Measurements from ENCODE around the gene VWF.

VWF gene

DNA sequence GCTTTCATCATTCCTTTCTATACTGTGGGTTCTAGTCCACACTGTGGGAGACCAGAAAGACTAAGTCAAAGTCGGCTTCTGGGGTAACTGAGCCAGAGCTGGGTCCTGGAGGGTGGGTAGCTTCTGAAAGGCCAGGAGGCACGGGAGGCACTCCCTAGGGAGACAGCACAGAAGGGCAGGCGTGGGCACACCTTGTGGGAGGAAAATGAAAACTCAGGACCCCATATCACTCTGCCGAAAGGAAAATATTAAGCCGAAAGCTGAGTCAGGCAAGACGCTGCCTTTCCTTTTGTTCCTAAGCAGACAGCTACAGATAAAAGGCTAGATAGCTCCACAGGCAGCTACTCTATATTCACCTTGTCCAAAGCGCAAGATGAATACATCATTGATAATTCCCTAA, 200.1 kb downstream of the VWF start:
- TF ChIP-seq, protein P1, sequence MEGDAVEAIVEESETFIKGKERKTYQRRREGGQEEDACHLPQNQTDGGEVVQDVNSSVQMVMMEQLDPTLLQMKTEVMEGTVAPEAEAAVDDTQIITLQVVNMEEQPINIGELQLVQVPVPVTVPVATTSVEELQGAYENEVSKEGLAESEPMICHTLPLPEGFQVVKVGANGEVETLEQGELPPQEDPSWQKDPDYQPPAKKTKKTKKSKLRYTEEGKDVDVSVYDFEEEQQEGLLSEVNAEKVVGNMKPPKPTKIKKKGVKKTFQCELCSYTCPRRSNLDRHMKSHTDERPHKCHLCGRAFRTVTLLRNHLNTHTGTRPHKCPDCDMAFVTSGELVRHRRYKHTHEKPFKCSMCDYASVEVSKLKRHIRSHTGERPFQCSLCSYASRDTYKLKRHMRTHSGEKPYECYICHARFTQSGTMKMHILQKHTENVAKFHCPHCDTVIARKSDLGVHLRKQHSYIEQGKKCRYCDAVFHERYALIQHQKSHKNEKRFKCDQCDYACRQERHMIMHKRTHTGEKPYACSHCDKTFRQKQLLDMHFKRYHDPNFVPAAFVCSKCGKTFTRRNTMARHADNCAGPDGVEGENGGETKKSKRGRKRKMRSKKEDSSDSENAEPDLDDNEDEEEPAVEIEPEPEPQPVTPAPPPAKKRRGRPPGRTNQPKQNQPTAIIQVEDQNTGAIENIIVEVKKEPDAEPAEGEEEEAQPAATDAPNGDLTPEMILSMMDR (conservative IDR thresholded peaks at IDR 0.05; ENCODE audit: low read depth): no peak
- ChIA-PET CTCF (no interaction called here), POLR2A (ENCODE audit: low non-redundant PET) (no interaction called here)
- H3K27ac ChIP-seq: no peak overlapping the region
- no peak for DNase-seq (ENCODE audit: low spot score)

DNA sequence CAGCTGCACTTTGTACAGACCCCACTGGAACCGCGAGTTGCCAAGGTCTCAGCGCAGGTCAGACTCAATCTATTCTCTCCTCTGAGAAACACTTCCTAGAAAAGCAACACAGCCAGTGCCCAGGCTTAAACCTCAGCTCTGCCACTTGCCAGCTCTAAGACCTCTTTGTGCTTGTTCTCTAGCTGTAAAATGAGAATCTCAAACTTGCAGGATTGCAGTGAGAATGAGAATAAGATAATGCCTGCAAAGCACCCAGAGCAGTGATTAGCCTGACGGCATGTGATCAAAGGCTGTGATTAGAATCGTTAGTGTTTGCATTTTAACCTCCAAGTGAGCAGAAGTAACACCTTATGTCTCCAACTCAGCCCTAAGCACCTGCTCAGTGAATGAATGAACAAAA, 200.7 kb downstream of the VWF start:
- POLR2A ChIA-PET (ENCODE audit: low non-redundant PET): no interaction called here

DNA sequence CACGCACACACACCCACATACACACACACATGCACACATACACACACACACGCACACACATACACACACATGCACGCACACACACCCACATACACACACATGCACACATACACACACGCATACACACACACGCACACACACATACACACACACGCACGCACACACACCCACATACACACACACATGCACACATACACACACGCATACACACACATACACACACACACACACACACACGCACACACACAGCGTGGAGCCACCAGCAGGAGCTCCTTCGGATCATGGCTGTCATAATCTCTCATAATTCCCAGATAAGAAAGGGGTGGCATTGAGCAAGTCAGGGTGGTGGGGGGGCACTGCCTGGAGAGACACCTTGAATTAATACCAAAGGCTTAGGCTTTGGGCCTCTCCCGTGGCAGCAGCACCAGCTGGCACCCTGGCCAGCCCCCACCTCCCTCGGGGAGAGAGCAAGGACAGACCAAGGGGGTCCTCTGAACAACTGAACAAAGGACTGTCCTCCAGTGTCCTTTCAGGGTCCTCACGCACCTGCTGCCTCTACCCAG, 201.3 kb downstream of the VWF start:
- TF ChIP-seq, protein P1 (conservative IDR thresholded peaks at IDR 0.05; ENCODE audit: low read depth): no peak
- CTCF ChIA-PET: interaction anchor here (0.6 kb wide), 1 partner anchor 9 kb away, joined by 4 read pairs; no protein-coding TSS in a partner anchor
- no peak overlapping the region for H3K27ac ChIP-seq
- DNase-seq (ENCODE audit: low spot score): no peak
- POLR2A ChIA-PET (ENCODE audit: low non-redundant PET): no interaction called here

More for the DNA sequence above, 200.7 kb downstream of the VWF start:
- CTCF ChIA-PET: interaction anchor here (0.6 kb wide), 1 partner anchor 10 kb away, joined by 4 read pairs; no protein-coding TSS in a partner anchor
- TF ChIP-seq, protein P1 (conservative IDR thresholded peaks at IDR 0.05; ENCODE audit: low read depth): no peak
- no peak for DNase-seq (ENCODE audit: low spot score)
- H3K27ac ChIP-seq: no peak overlapping the region

DNA sequence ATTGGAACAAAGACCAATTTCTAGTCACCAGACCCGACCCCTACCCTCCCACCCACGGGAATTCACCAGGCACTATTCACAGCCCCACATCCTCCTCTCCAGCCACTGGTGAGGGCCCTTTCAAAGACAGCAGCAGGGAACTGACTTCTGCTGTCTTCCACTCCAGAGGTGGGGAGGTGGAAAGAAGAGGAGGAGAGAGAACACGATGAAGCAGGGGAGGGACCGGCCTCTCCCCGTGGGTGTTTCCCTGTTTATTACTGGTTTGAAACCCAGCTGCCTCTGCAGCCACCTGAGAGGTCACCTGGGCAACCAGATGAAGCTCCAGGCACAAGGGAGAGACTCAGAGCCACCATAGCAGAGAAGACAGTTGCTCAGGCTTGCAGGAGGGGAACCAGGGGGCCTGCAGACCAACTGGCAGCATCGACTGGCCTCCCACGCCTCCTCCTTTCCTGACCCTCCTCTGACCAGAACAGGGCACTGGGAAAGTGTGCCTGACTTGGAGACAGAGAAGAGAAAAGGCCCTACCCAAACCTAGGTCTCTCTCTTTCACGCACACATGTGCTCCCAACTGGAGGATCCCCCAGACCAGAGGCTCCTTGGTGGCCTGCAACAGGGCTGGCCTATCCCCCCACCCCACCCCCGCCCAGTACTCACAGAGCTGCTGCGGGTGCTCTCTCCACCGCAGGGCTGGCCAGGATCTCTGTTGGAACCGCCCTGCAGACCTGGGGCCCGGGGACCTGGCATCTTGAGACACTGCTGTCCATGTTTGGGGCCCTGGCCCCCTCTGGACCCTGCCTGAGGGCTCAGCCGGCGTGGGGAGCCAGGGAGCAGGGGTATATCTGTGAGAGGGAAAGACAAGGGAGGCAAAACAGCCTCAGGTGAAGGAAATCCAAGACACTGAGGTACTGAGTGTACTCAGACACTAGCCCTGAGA, 202.2 kb downstream of the VWF start:
- POLR2A ChIA-PET (ENCODE audit: low non-redundant PET): no interaction called here
- TF ChIP-seq, protein P1 (conservative IDR thresholded peaks at IDR 0.05; ENCODE audit: low read depth): no peak
- H3K27ac ChIP-seq: no peak overlapping the region
- CTCF ChIA-PET: no interaction called here
- DNase-seq (ENCODE audit: low spot score): no peak

DNA sequence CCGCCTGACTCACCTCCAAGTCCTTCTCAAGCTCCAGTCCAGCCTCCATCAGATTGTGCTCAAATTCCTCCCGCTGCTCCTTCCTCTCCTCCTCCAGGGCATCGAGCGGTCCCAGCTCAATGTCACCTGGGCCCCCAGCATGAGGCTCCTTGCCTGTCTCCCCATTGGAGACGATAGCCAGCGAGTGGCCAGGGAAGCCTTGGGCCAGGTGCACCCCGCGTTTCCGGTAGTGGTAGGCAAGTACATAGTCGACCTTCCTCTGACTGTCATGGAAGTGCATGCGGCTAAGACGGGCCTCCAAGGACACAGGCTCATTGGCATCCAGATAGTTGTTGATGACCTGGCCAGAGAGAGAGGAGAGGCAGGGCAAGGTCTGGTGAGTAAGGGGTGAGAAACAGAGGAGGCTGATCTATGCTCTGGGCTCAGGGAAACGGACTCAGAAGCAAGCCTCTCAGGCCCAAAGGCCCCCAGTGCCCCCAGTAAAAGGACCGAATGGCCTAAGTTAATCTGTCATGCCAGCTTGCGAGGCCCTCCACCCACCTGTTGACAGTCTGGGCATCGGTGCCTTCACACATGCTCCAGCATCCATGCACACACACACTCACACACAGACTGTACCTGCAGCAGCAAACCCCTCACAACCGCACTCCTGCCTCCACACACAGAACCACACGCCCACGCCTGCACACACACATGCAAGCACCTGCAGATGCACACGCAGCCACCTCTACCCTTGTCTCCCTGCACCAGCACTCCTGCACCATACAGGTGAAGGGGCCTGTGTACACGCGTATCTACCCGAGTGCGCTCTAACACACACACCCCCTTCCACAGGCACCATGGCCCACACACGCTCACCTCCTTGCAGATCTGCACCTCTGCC, 203.2 kb downstream of the VWF start:
- ChIA-PET POLR2A (ENCODE audit: low non-redundant PET) (no interaction called here), CTCF (interaction anchor here (0.7 kb wide), 1 partner anchor 953 kb away, joined by 3 read pairs; no protein-coding TSS in a partner anchor)
- TF ChIP-seq, protein P1 (conservative IDR thresholded peaks at IDR 0.05; ENCODE audit: low read depth): no peak
- H3K27ac ChIP-seq: no peak overlapping the region
- DNase-seq (ENCODE audit: low spot score): no peak

DNA sequence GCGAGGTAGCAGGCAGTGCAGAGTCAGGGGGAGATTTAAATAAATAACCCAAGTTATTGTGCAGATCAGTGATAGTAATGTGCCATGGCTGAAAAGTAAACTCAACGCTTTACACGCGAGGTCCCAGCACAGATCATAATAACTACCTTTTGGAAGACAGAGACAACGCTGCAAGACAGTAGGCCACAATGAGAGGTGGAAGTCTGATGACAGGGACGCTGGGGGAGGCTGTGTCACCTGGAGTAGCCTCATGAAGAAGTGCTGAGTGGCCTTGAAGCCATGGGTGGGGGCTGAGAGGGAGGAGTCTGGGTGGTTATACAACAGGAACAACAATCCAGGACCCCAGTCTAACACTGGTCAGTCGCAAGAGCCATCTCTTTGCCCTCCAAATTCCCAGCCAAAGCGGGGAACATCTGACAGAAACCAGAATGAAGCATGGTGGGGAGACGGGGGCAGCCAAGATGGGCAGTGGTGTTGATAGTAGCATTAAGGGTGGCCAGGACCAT, 207.6 kb downstream of the VWF start:
- no peak overlapping the region for H3K27ac ChIP-seq
- TF ChIP-seq, protein P1 (conservative IDR thresholded peaks at IDR 0.05; ENCODE audit: low read depth): no peak
- no peak for DNase-seq (ENCODE audit: low spot score)
- ChIA-PET POLR2A (ENCODE audit: low non-redundant PET) (no interaction called here), CTCF (no interaction called here)

All from RWPE1 (cell line).